IgD-negative memory B cell (primary cell): ENCODE measurements around the gene IL1F10. TPM values are rescaled to one million over a fixed set of nuclear protein-coding genes. Genes with fewer than 3 reads are reported as not detected.

Source experiments
- H3K27ac Mint-ChIP-seq, 3 donors: one replicate each; pipeline ENCODE4 v1.8.0; 2020 to 2022; ENCODE audit warnings: mild to moderate bottlenecking in 3 of 3, mixed read lengths in 3 of 3, moderate library complexity in 1 of 3
- H3K27me3 Mint-ChIP-seq: one replicate; pipeline ENCODE4 v1.8.0; 2021; ENCODE audit warnings: mixed read lengths
- H3K36me3 Mint-ChIP-seq: one replicate; pipeline ENCODE4 v1.8.0; 2020; ENCODE audit warnings: mild to moderate bottlenecking, mixed read lengths
- H3K4me1 Mint-ChIP-seq, 3 donors: one replicate each; pipeline ENCODE4 v1.8.0; 2020 to 2022; ENCODE audit warnings: mixed read lengths in 3 of 3, mild to moderate bottlenecking in 1 of 3
- H3K4me3 Mint-ChIP-seq, 4 donors: one replicate each; pipeline ENCODE4 v1.8.0; 2020 to 2022; ENCODE audit warnings: mild to moderate bottlenecking in 4 of 4, mixed read lengths in 4 of 4, moderate library complexity in 3 of 4
- H3K9me3 Mint-ChIP-seq, 3 donors: one replicate each; pipeline ENCODE4 v1.8.0; 2020 to 2021; ENCODE audit warnings: mixed read lengths in 3 of 3, mild to moderate bottlenecking in 1 of 3
- polyA plus RNA-seq: library from polyadenylated mRNA; unstranded; fragments of 300-500 nt; fragmentation: Illumina TruSeq; gene quantifications from one replicate; pipeline ENCODE4 v1.2.3, GENCODE V29; 2021

The IL1F10 gene
- polyA plus RNA-seq: not detected

GRCh38 chr2:113067681-113068080 lies at the start of gene IL1F10:
Gene IL1F10 (plus strand): TSS chr2:113067970. CDS start chr2:113072739, 4,769 bp downstream.
- Mint-ChIP-seq H3K9me3 (no peaks in the 10 kb centered on the region), H3K4me3 (no peak within 1 kb of the TSS), H3K27ac (no peak within 1 kb of the TSS), H3K4me1 (no peaks in the 10 kb centered on the region), H3K27me3 (peaks cover 9% of the 10 kb centered on the region), H3K36me3 (no peaks in the 10 kb centered on the region)

GRCh38 chr2:113018509-113018908 lies 49.3 kb upstream of the IL1F10 start:
- H3K36me3 Mint-ChIP-seq: no peaks in the 10 kb centered on the region
- no peak overlapping the region for H3K4me3 Mint-ChIP-seq
- peaks cover 0 to 14% (median 10%) of the 10 kb centered on the region in 3 donors for H3K9me3 Mint-ChIP-seq
- peaks cover 34% of the 10 kb centered on the region for H3K27me3 Mint-ChIP-seq
- H3K4me1 Mint-ChIP-seq: no peaks in the 10 kb centered on the region
- no peak overlapping the region for H3K27ac Mint-ChIP-seq

- H3K27ac Mint-ChIP-seq: peak overlapping the region in 1 of 3 donors; percentile 2
Measured at GRCh38 chr2:113021312-113021711, 46.5 kb upstream of the IL1F10 start.

GRCh38 chr2:113024764-113025163 lies 43.0 kb upstream of the IL1F10 start:
- H3K4me1 Mint-ChIP-seq: peaks cover 0 to 7% (median 4%) of the 10 kb centered on the region in 3 donors
- H3K27me3 Mint-ChIP-seq: peaks cover 34% of the 10 kb centered on the region
- H3K9me3 Mint-ChIP-seq: peaks cover 0 to 2% (median 0%) of the 10 kb centered on the region in 3 donors

More at GRCh38 chr2:113021312-113021711, 46.5 kb upstream of the IL1F10 start:
- Mint-ChIP-seq H3K9me3 (peaks cover 0 to 14% (median 10%) of the 10 kb centered on the region in 3 donors), H3K4me3 (no peak overlapping the region), H3K27me3 (peaks cover 39% of the 10 kb centered on the region), H3K4me1 (peaks cover 0 to 7% (median 4%) of the 10 kb centered on the region in 3 donors), H3K36me3 (no peaks in the 10 kb centered on the region)

GRCh38 chr2:113025737-113026136 lies 42.0 kb upstream of the IL1F10 start:
- Mint-ChIP-seq H3K4me1 (peaks cover 0 to 7% (median 4%) of the 10 kb centered on the region in 3 donors), H3K9me3 (peaks cover 0 to 2% (median 0%) of the 10 kb centered on the region in 3 donors), H3K27me3 (peaks cover 38% of the 10 kb centered on the region), H3K27ac (no peak overlapping the region), H3K36me3 (no peaks in the 10 kb centered on the region), H3K4me3 (no peak overlapping the region)

More at GRCh38 chr2:113024764-113025163, 43.0 kb upstream of the IL1F10 start:
- no peak overlapping the region for H3K27ac Mint-ChIP-seq
- no peaks in the 10 kb centered on the region for H3K36me3 Mint-ChIP-seq
- no peak overlapping the region for H3K4me3 Mint-ChIP-seq

GRCh38 chr2:113027691-113028090 lies 40.1 kb upstream of the IL1F10 start:
- Mint-ChIP-seq H3K4me1 (peaks cover 0 to 7% (median 4%) of the 10 kb centered on the region in 3 donors), H3K4me3 (no peak overlapping the region), H3K27me3 (peaks cover 38% of the 10 kb centered on the region), H3K27ac (no peak overlapping the region), H3K36me3 (no peaks in the 10 kb centered on the region), H3K9me3 (peaks cover 0 to 2% (median 0%) of the 10 kb centered on the region in 3 donors)

- peaks cover 38% of the 10 kb centered on the region for H3K27me3 Mint-ChIP-seq
- H3K27ac Mint-ChIP-seq: no peak overlapping the region
- H3K36me3 Mint-ChIP-seq: no peaks in the 10 kb centered on the region
- no peak overlapping the region for H3K4me3 Mint-ChIP-seq
- H3K4me1 Mint-ChIP-seq: peaks cover 0 to 7% (median 4%) of the 10 kb centered on the region in 3 donors
- peaks cover 0 to 2% (median 0%) of the 10 kb centered on the region in 3 donors for H3K9me3 Mint-ChIP-seq
Measured at GRCh38 chr2:113028112-113028511, 39.7 kb upstream of the IL1F10 start.

GRCh38 chr2:113032737-113033136 lies 35.0 kb upstream of the IL1F10 start:
- Mint-ChIP-seq H3K4me1 (no peaks in the 10 kb centered on the region), H3K36me3 (no peaks in the 10 kb centered on the region), H3K9me3 (peaks cover 0 to 2% (median 0%) of the 10 kb centered on the region in 3 donors), H3K27ac (no peak overlapping the region), H3K4me3 (no peak overlapping the region), H3K27me3 (peaks cover 25% of the 10 kb centered on the region)

GRCh38 chr2:113034016-113034415 lies 33.8 kb upstream of the IL1F10 start:
- H3K27me3 Mint-ChIP-seq: peaks cover 25% of the 10 kb centered on the region
- H3K4me3 Mint-ChIP-seq: no peak overlapping the region
- H3K4me1 Mint-ChIP-seq: no peaks in the 10 kb centered on the region
- no peaks in the 10 kb centered on the region for H3K9me3 Mint-ChIP-seq
- no peaks in the 10 kb centered on the region for H3K36me3 Mint-ChIP-seq
- H3K27ac Mint-ChIP-seq: no peak overlapping the region

- no peaks in the 10 kb centered on the region for H3K9me3 Mint-ChIP-seq
- H3K36me3 Mint-ChIP-seq: no peaks in the 10 kb centered on the region
- no peak overlapping the region for H3K4me3 Mint-ChIP-seq
- no peaks in the 10 kb centered on the region for H3K4me1 Mint-ChIP-seq
- H3K27me3 Mint-ChIP-seq: peaks cover 17% of the 10 kb centered on the region
- no peak overlapping the region for H3K27ac Mint-ChIP-seq
Measured at GRCh38 chr2:113036763-113037162, 31.0 kb upstream of the IL1F10 start.

GRCh38 chr2:113038291-113038690 lies 29.5 kb upstream of the IL1F10 start:
- Mint-ChIP-seq H3K36me3 (no peaks in the 10 kb centered on the region), H3K9me3 (peaks cover 0 to 8% (median 0%) of the 10 kb centered on the region in 3 donors), H3K4me1 (no peaks in the 10 kb centered on the region), H3K27ac (no peak overlapping the region), H3K27me3 (peaks cover 18% of the 10 kb centered on the region), H3K4me3 (no peak overlapping the region)

GRCh38 chr2:113039158-113039557 lies 28.6 kb upstream of the IL1F10 start:
- Mint-ChIP-seq H3K27ac (no peak overlapping the region), H3K9me3 (peaks cover 0 to 8% (median 0%) of the 10 kb centered on the region in 3 donors), H3K36me3 (no peaks in the 10 kb centered on the region), H3K4me3 (no peak overlapping the region), H3K4me1 (no peaks in the 10 kb centered on the region), H3K27me3 (peaks cover 14% of the 10 kb centered on the region)

- Mint-ChIP-seq H3K27ac (no peak overlapping the region), H3K9me3 (peaks cover 0 to 8% (median 0%) of the 10 kb centered on the region in 3 donors), H3K36me3 (no peaks in the 10 kb centered on the region), H3K27me3 (peaks cover 13% of the 10 kb centered on the region), H3K4me1 (no peaks in the 10 kb centered on the region), H3K4me3 (no peak overlapping the region)
Measured at GRCh38 chr2:113039719-113040118, 28.1 kb upstream of the IL1F10 start.

- H3K4me3 Mint-ChIP-seq: no peak overlapping the region
Measured at GRCh38 chr2:113041871-113042270, 25.9 kb upstream of the IL1F10 start.

GRCh38 chr2:113046465-113046864 lies 21.3 kb upstream of the IL1F10 start:
- Mint-ChIP-seq H3K27me3 (peaks cover 9% of the 10 kb centered on the region), H3K4me1 (no peaks in the 10 kb centered on the region), H3K36me3 (peaks cover 4% of the 10 kb centered on the region), H3K27ac (no peak overlapping the region), H3K9me3 (peaks cover 0 to 11% (median 0%) of the 10 kb centered on the region in 3 donors), H3K4me3 (no peak overlapping the region)

More at GRCh38 chr2:113041871-113042270, 25.9 kb upstream of the IL1F10 start:
- no peaks in the 10 kb centered on the region for H3K4me1 Mint-ChIP-seq
- H3K36me3 Mint-ChIP-seq: peaks cover 2% of the 10 kb centered on the region
- H3K27ac Mint-ChIP-seq: no peak overlapping the region
- peaks cover 0 to 8% (median 0%) of the 10 kb centered on the region in 3 donors for H3K9me3 Mint-ChIP-seq
- H3K27me3 Mint-ChIP-seq: peaks cover 10% of the 10 kb centered on the region
